Ramos (cell line): ENCODE measurements around the gene PTK6.

ENCODE experiments used
- in situ Hi-C: fragments of 300-500 bp; cut with MboI; formaldehyde crosslinking; loops from one replicate; pipeline ENCODE4 v1.14.3; 2022; ENCODE audit warnings: low sequenced_read_pairs; ENCODE audit not compliant: unreplicated experiment

Gene PTK6

DNA sequence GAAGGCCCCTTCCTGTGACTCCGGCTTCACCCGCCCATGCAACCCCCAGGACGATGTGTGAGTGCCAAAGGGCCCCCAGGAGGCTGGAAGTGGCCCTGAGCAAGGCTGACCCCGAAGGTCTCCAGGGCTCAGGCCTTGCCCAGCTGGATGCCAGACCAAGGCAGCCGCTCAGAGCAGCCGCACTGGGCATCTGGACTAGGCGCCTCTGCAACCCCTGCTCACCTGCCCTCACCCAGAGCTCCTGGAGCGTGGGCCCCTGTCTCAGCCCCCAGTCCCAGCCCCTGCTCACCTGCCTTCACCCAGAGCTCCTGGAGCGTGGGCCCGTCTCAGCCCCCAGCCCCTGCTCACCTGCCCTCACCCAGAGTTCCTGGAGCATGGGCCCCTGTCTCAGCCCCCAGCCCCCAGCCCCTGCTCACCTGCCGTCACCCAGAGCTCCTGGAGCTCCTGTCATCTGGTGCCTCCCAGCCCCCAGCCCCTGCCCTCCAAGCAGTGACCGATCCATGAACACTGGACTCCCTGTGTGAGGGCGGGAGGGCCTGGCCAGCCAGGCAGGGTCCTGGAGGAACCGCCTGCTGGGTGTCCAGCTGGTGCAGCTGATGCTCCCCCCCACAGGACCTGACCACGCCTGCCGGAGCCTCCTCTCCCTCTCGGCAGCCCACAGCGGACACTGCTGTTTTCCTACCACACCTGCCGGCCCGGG is 9.2 kb upstream of the PTK6 start:
- in situ Hi-C loops, result no loop called here

DNA sequence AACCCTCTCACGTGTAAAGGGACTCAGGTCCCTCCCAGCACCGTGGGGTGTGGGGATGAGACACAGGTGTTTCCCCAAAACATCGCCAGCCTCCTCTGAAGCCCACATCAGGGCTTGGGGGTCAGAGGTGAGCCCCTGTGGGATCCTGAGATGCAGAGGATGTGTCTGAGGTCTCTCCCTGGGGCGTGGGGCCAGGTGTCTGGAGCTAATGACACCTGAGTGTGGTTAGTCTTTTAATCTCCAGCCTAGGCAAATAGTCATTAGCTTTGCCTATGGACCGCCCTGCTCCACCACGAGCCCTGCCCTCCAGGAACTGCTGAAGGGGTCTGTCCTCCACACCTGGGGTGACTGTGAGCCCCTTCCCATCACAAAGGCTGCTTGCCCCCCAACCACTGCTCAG is 8.6 kb upstream of the PTK6 start:
- in situ Hi-C loops, result no loop called here

DNA sequence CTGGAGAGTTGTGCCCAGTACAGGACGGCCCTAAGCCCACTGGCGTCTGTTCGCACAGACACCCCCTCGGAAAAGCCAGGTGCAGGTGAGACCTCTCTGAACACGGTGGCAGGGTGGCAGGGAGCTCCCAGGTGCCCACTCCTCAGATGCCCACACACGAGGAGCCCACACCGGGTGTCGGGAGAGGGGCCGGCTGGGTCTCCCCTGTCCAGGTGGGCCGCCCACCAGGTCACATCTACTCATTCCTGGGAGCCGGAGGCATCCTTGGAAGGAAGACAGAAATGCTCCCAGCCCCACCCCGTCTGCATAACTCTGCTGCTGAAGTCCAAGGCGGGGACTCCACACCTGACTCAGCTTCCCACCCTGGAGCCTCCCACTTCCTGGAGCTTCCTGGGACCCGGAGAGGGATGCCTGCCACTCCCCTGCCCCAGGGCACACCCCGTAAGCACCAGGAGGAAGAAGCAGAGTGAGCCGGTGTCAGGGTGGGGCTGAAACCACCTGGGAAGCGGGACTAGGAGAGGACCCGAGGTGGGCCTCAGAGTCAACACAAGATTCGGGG is 7.9 kb upstream of the PTK6 start:
- in situ Hi-C loops, result no loop called here

DNA sequence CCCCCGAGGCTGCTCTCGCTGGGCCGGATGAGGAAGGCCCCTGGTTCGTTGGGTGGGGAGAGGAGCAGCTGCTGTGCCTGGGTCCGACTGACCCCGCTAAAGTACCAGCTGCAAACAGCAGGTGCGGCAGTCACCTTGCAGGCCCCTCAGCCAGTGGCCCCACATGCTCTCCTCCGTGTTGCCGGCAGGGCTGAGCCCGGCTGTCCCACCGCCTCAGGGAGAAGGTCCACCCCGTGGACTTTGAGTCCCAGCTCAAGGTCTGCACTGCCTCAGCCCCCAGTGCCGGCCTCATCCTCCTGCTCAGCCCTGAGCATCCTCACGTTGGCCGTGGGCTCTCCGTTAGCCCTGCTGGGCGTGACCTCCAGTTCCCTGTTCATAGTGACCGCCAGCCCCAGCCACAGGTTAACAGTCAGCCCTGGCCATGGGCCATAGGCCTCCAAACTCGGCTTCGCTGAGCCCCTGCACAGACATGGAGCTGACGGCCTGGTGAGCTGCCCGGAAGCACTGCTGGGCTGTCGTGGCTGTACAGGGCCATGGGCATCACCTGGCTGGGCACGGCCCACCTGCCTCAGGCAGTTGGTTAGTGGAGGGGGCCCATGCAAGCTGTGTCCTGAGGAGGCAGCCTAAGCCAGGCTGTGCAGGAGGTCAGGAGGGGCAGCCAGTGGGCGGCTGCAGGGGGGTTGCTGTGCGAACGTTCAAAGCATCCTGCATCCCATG is 7.2 kb upstream of the PTK6 start:
- in situ Hi-C loops, result no loop called here

DNA sequence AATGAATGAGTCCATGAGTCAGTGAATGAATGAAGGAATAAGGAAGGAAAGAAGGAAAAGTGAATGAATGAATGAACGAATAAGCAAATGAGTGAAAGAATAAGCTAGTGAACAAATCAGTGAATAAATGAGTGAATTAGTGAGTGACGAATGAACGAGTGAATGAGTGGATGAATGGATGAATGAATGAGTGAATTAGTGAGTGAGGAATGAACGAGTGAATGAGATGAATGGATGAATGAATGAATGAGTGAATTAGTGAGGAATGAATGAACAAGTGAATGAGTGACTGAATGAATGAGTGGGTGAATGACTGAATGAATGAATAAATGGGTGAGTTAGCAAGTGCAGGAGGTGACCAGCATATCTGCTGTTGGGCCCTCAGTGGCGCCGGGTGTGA is 6.6 kb upstream of the PTK6 start:
- in situ Hi-C loops, result no loop called here

- in situ Hi-C loops, result no loop called here
Observed at GRCh38 chr20:63543131-63543530, 6.0 kb upstream of the PTK6 start.

DNA sequence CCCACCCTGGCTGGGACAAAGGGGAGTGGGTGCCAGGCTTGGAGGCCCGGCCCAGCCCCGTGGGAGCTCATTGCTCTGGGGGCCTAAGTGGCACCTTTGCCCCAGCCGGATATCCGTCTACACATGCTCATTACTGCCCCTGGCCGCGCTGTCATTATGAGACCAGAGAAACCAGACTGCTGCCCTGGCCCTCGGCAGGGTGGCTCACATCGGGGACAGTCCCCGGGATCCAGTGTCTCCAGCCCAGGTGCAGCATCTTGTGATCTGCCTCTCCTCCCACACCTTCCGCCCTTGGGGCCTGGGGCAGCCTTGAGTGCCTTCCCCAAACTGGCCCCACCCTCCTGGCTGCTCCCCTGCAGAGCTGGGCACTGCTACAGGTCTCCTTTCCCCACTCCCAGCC is 5.5 kb upstream of the PTK6 start:
- in situ Hi-C loops, result no loop called here

DNA sequence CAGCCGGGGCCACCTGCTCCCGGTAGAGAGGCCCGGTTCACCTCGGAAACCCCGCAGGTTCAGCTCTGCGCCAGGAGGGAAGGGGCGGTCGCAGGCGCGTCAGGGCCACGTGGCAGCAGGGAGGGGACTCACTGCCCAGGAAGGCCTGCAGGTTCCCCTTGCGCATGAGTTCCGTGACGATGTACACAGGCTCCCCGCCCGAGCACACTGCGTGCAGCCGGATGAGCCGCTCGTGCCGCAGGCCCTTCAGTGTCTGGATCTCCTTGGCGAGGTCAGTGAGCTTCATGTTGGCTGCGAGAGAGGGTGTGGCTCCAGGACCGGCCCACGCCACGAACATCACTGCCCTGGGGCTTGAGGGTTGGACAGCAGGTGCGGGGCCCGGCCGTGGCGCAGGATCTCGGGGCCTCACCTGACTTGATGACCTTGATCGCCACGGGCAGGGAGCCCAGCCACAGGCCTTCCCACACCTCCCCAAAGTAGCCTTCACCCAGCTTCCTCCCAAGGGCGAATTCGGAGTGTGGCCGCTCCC is 4.9 kb upstream of the PTK6 start:
- in situ Hi-C loops, result no loop called here

- in situ Hi-C loops, result no loop called here
Observed at GRCh38 chr20:63541371-63541770, 4.2 kb upstream of the PTK6 start.

- in situ Hi-C loops, result no loop called here
Observed at GRCh38 chr20:63540417-63541186, 3.4 kb upstream of the PTK6 start.

DNA sequence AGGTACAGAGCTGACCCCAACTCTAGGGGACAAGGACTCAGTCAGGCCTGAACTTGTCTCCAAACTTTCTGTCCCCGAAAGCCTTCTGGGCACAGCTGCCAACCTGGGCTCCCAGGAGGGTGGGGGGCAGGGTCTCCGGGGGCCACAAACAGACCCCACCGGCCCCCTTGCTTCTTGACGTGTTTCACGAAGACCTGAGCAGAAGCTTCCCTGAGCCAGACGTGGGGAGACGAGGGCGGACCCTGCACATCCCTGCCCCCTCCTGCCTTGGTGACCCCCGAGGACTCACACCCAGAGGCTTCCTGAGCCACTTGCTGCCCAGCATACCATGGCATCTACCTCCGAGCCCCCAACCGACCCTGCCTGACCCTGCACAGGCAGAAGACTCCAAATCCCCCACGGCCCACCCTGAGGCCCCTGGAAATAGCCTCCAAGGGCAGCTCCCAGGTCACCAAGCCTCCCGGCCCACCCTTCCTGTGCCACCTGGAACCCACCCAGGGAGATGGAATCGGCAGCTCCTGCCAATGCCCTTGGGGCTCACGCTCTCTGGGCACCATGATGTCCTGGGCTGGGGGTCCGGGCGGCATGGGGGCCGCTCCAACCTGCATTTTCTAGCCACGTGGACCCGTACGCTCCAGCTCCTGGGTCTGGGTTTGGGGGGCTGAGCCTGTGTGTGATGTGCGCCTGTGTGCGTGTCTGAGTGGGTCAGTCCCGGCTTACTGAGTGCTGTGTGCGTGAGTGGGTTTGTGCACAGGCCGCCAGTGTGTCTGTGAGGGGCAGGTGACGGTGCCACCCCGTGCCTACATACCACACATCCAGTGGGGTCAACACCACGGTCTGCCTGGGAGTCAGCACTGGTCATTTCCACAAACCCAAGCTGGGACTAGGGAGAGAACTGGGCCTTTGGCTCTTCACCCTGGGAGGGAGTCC is 2.5 kb upstream of the PTK6 start:
- in situ Hi-C loops, result no loop called here

GRCh38 chr20:63539092-63539430 is 1.9 kb upstream of the PTK6 start:
- in situ Hi-C loops, result no loop called here

DNA sequence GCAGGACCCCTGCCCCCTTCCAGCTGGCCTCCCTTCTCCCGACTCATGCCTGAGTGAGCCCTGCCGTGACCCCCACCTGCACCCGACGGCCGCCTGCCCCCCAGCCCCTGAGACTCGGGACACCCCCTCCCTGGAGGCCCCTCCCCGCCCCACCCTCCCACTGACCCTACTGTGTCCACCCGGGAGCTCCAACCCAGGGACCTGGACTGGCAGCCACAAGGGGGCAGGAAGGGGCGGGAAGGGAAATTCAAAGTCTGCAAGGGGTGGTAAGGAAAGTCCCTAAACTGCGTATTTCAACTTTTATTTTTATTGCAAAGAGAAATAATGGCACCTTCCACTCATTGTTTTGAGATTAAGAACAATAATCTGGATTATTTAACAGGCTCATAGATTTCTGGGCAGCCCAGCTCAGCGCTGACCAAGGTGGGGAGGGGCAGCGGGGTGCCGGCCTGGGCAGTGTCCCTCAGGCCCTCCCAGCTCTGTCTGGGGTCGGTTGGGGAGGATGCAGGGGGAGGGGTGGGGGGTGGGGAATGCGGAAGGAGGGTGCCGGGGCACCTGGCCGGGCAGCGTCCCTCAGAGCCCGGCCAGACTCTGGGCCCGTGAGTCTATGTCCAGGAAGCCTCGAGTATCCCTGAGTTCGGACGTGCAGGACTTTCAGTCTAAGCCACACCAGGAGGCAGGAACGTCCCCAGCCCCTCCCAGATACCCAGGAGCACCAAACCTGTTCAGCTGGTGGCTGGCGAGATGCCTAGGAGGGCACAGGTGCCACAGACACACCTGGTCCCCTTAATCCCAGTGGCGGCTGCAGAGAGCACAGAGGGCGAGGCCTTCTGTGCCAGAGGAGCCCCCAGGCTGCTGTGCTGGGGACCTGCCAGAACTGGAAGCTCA is 1.3 kb upstream of the PTK6 start:
- in situ Hi-C loops, result no loop called here

- in situ Hi-C loops, result no loop called here
Observed at GRCh38 chr20:63537525-63538203, 488 bp upstream of the PTK6 start.

- in situ Hi-C loops, result no loop called here
Observed at GRCh38 chr20:63536241-63536977, 767 bp downstream of the PTK6 start.

GRCh38 chr20:63534831-63535651 is 2.1 kb downstream of the PTK6 start:
- in situ Hi-C loops, result no loop called here

GRCh38 chr20:63534427-63534830 is 2.7 kb downstream of the PTK6 start:
- in situ Hi-C loops, result no loop called here
